Adrenal gland (tissue), 5 donors: ENCODE data around the gene C1orf94.

Experiments
- CTCF ChIP-seq, 6 experiments: fragments of 450-650 bp in 4 of 6; fragments of 200-600 bp in 2 of 6; sonication (generic) in 1 of 6; IDR thresholded peaks; 1 replicate in 5 of 6; 2 replicates in 1 of 6; pipeline versions ENCODE4 v1.5.1 to v1.8.0; 2016 to 2021; ENCODE audit warnings: antibody characterized with exemption in 6 of 6, mild to moderate bottlenecking in 2 of 6, moderate library complexity in 1 of 6
- POLR2A ChIP-seq, 2 donors: fragments of 450-650 bp; IDR thresholded peaks; one replicate each; pipeline ENCODE4 v1.6.1; 2017; ENCODE audit warnings: antibody characterized with exemption in 2 of 2, mild to moderate bottlenecking in 2 of 2, moderate library complexity in 1 of 2
- donor health status: DM: no; HTN: no; CAD: no.

GRCh38 chr1:34213956-34214355, 37.2 kb downstream of the C1orf94 start:
- no peak for TF ChIP-seq CTCF (IDR thresholded peaks at IDR 0.05)
- TF ChIP-seq POLR2A (IDR thresholded peaks at IDR 0.05), result no peak
